Transverse colon (tissue), 4 donors: Measurements from ENCODE around the gene ZDHHC7. TPM values are rescaled to one million over a fixed set of nuclear protein-coding genes. Genes with fewer than 3 reads are reported as not detected.
"Not testable (repeated sequence)": the region's sequence is repeated elsewhere in the genome, so short reads cannot be mapped to it uniquely, and the experiment has no call there.

Source experiments
- DNase-seq: peaks from one replicate; pipeline ENCODE4 v3.0.0-alpha.2; 2019
- H3K27ac ChIP-seq, 4 donors: fragments of 200-600 bp; sonication (generic); 2 replicates each; pipeline ENCODE4 v1.5.1; 2016 to 2018; ENCODE audit warnings: inconsistent platforms in 4 of 4
- H3K27me3 ChIP-seq: fragments of 200-600 bp; sonication (generic); 2 replicates; pipeline ENCODE4 v1.5.1; 2017; ENCODE audit warnings: inconsistent platforms
- H3K36me3 ChIP-seq, 4 donors: fragments of 200-600 bp; sonication (generic); 2 replicates each; pipeline ENCODE4 v1.5.1; 2017 to 2019; ENCODE audit warnings: inconsistent platforms in 4 of 4
- H3K4me1 ChIP-seq, 4 donors: fragments of 200-600 bp; sonication (generic); 2 replicates each; pipeline ENCODE4 v1.5.1; 2017 to 2020; ENCODE audit warnings: inconsistent platforms in 4 of 4
- H3K4me3 ChIP-seq, 4 donors: fragments of 200-600 bp; sonication (generic); 1 replicate in 1 of 4; 2 replicates in 3 of 4; pipeline versions ENCODE4 v1.5.1 to v1.6.1; 2017 to 2019; ENCODE audit warnings: inconsistent platforms in 4 of 4
- H3K9me3 ChIP-seq, 2 donors: fragments of 200-600 bp; sonication (generic); 2 replicates each; pipeline ENCODE4 v1.5.1; 2017 to 2019; ENCODE audit warnings: inconsistent platforms in 2 of 2
- EP300 ChIP-seq: sonication (generic); formaldehyde crosslinking; IDR thresholded peaks from one replicate; pipeline ENCODE4 v1.6.1; 2017; ENCODE audit warnings: antibody characterized with exemption, low read depth
- POLR2A ChIP-seq: fragments of 450-650 bp; IDR thresholded peaks from one replicate; pipeline ENCODE4 v1.6.1; 2016; ENCODE audit warnings: antibody characterized with exemption, mild to moderate bottlenecking, moderate library complexity
- POLR2AphosphoS5 ChIP-seq, 3 donors: sonication (generic); formaldehyde crosslinking; IDR thresholded peaks; one replicate each; pipeline ENCODE4 v1.6.1; 2016; ENCODE audit warnings: antibody characterized with exemption in 3 of 3
- WGBS, 2 donors: methylation state at CpG; one replicate each; pipeline ENCODE4 v1.1.5; 2018; ENCODE audit warnings: low coverage in 1 of 2; 5-methylcytosine and 5-hydroxymethylcytosine counted together
- in situ Hi-C, 4 donors: fragments of 200-750 bp; cut with MboI; loops; one replicate each; pipeline versions ENCODE4 v1.15.0 to v1.15.1; 2017; ENCODE audit warnings: low sequenced_read_pairs in 3 of 4, low pct_ligation_motif_present in 1 of 4, low pct_unique_long_range_greater_than_20kb in 1 of 4
- intact Hi-C: fragments of 100-400 bp; cut with DNase I; formaldehyde crosslinking; loops from one replicate; pipeline ENCODE4 v1.15.1; 2023; ENCODE audit warnings: low total_unique reads
- total RNA-seq, 4 donors: library from RNA; depleted of rRNA; stranded (reverse); fragments of >200 nt; gene quantifications; one replicate each; pipeline ENCODE4 v1.1.0, GENCODE V29; 2016
- TF ChIP-seq, protein P1 (sequence below), 5 experiments: fragments of 200-600 bp in 3 of 5; fragments of 450-650 bp in 2 of 5; sonication (generic) in 3 of 5; IDR thresholded peaks; 1 replicate in 2 of 5; 2 replicates in 3 of 5; pipeline ENCODE4 v1.5.1; 2016 to 2017; ENCODE audit warnings: antibody characterized with exemption in 5 of 5, inconsistent platforms in 3 of 5, mild to moderate bottlenecking in 2 of 5, moderate library complexity in 1 of 5

The ZDHHC7 gene
- total RNA-seq, 4 donors from 2014 or later, result 100 to 940 (median 120) TPM

DNA sequence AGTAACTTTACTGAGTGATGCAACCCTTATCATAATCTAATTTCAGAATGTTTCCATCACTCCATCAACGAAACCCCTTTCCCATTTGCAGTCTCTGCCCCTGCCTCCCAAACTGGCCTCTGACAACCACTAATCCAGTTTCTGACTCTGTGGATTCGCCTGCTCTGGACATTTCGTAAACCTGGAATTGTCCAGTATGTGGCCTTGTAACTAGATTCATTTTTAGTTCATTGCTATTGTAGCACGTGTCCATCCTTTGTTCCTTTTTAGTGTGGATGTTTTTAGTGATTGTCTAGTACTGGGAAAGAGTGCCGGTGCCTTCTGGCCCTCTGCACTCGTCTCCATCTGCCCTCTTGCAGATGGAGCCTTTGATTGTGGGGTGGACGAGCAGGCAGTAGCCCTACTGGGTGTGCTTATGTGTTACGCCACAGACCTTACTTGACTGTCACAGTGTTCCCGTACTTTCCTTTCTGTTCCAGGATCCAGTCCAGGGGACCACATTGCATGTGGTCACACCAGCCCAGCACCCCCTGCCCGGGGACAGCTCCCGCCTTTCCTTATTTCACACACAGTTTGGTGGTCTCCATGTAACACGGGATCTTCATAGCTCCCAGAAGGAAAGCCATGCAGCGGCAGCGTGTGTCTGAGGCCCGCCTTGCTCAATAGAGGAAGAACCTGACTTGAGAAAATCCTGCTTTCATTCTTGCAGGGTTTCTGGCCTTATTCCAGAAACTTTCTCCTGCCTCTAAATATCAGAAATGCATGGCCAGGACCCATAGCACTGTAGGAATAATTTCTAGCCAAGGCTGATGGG is 25.1 kb upstream of the ZDHHC7 start:
- intact Hi-C loops (no loop called here), in situ Hi-C loops (no loop called here)
- Histone ChIP-seq H3K9me3 (no peaks in the 10 kb centered on the region), H3K27ac (peak overlapping the region; percentile 37 to 62 (median 50)), H3K4me3 (no peak overlapping the region), H3K36me3 (peaks cover 0 to 3% (median 0%) of the 10 kb centered on the region in 4 donors), H3K4me1 (peaks cover 0 to 18% (median 0%) of the 10 kb centered on the region in 4 donors), H3K27me3 (no peaks in the 10 kb centered on the region)
- 76 to 85% methylated on average over 5 to 15 of the region's 15 CpGs for WGBS, 2 donors
- DNase-seq, result no peak
- TF ChIP-seq, protein P1, sequence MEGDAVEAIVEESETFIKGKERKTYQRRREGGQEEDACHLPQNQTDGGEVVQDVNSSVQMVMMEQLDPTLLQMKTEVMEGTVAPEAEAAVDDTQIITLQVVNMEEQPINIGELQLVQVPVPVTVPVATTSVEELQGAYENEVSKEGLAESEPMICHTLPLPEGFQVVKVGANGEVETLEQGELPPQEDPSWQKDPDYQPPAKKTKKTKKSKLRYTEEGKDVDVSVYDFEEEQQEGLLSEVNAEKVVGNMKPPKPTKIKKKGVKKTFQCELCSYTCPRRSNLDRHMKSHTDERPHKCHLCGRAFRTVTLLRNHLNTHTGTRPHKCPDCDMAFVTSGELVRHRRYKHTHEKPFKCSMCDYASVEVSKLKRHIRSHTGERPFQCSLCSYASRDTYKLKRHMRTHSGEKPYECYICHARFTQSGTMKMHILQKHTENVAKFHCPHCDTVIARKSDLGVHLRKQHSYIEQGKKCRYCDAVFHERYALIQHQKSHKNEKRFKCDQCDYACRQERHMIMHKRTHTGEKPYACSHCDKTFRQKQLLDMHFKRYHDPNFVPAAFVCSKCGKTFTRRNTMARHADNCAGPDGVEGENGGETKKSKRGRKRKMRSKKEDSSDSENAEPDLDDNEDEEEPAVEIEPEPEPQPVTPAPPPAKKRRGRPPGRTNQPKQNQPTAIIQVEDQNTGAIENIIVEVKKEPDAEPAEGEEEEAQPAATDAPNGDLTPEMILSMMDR (IDR thresholded peaks at IDR 0.05), result no peak
- TF ChIP-seq POLR2AphosphoS5 (IDR thresholded peaks at IDR 0.05), result no peak
- no peak for TF ChIP-seq POLR2A
- no peak for TF ChIP-seq EP300

DNA sequence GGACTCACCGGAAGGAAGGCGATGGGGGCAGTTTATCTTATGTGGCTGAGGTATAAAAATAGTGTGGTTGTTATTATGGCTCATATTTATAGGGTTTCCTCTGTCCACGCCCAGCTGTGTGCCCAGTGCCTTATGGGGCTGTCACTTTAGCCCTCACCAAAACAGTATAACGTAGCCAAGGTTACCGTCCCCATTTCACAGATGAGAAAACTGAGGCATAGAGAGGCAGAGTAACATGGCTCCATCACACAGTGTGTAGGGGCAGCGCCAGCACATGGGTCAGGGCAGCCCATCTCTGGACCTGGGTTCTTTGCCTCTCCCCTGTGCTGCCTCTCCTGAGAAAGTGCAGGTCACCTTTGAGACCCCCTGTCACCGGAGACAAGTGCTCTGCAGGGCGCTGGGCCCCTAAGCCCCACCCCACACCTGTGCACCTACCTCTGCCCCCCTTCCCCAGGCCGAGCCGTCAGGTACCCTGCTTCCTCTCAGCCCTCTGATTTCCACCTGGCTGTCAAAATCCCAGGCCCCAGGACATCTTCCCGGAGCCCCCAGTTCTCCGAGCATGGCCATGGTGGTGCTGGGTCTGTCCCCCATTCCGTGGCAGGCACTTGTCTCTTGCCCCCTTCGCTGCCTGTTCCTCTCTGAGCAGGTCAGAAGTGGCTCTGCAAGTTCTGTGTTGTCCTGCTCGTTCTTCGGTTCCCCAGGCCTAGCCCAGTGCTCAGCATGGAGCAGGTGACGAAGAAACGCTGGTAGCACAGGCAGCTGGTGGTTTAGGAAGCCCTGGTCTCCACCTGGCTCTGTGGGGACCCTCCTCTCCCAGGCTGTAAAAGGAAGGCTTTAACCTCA is 23.5 kb upstream of the ZDHHC7 start:
- DNase-seq, result no peak
- Histone ChIP-seq H3K4me3 (no peak overlapping the region), H3K27ac (no peak overlapping the region), H3K36me3 (peaks cover 0 to 3% (median 0%) of the 10 kb centered on the region in 4 donors), H3K4me1 (peaks cover 0 to 30% (median 6%) of the 10 kb centered on the region in 4 donors), H3K9me3 (no peaks in the 10 kb centered on the region), H3K27me3 (no peaks in the 10 kb centered on the region)
- TF ChIP-seq, protein P1 (IDR thresholded peaks at IDR 0.05), result no peak
- 89% methylated on average over 18 of the region's 18 CpGs; no CpG with 5 or more reads in 1 of the 2 donors for WGBS, 2 donors
- intact Hi-C loops, result no loop called here
- in situ Hi-C loops, result no loop called here

DNA sequence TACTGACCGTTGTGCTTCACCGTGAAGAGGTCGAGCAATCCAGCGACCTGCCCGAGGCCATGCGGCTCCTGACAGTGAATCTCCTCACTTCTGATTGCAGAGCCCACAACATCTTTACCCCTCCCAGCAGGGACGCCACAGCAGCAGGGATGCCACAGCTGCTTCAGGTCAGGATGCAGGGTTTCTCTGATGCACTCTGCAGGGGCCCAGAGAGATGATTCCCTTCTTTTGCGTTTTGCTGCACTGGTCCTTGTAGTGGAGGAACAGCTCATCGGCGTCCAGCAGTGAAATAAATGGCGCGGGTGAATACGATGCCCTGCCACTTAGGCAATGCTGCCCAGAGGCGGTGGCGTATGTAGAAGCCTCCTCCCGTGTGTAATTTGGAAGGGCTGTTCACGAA is 21.8 kb upstream of the ZDHHC7 start:
- TF ChIP-seq, protein P1 (IDR thresholded peaks at IDR 0.05), result no peak
- TF ChIP-seq POLR2AphosphoS5 (IDR thresholded peaks at IDR 0.05) (no peak), EP300 (no peak), POLR2A (no peak)
- H3K4me3 ChIP-seq, result no peak overlapping the region
- 93% methylated on average over 12 of the region's 17 CpGs; no CpG with 5 or more reads in 1 of the 2 donors for WGBS, 2 donors

DNA sequence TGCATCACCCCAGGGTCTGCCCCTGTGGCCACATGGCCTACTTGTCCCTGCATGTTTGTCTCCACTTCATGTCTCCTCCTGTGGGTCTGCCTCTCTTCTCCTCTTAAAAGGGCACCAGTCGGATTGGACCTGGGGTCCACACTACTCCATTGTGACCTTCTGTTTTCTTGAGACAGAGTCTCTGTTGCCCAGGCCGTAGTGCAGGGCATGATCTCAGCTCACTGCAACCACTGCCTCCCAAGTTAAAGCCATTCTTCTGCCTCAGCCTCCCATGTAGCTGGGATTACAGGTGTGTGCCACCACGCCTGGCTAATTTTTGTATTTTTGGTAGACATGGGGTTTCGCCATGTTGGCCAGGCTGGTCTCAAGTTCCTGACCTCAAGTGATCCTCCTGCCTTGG is 20.9 kb upstream of the ZDHHC7 start:
- H3K27me3 ChIP-seq, H3K27ac ChIP-seq, H3K36me3 ChIP-seq, H3K4me3 ChIP-seq, intact Hi-C loops, H3K9me3 ChIP-seq, in situ Hi-C loops, DNase-seq: not testable (repeated sequence)
- peaks cover 7 to 45% (median 27%) of the 10 kb centered on the region in 4 donors for H3K4me1 ChIP-seq
- WGBS, 2 donors, result 97 to 100% methylated on average over 1 to 4 of the region's 4 CpGs

More for the DNA sequence above, 21.8 kb upstream of the ZDHHC7 start:
- no peak for DNase-seq
- H3K27me3 ChIP-seq, result no peaks in the 10 kb centered on the region
- no peaks in the 10 kb centered on the region for H3K9me3 ChIP-seq
- peaks cover 0 to 3% (median 0%) of the 10 kb centered on the region in 4 donors for H3K36me3 ChIP-seq
- intact Hi-C loops (no loop called here), in situ Hi-C loops (no loop called here)
- H3K4me1 ChIP-seq, result peaks cover 6 to 47% (median 23%) of the 10 kb centered on the region in 4 donors
- H3K27ac ChIP-seq, result no peak overlapping the region
